ENCODE measurements around the gene SPON2. TPM values are rescaled to one million over a fixed set of nuclear protein-coding genes. Genes with fewer than 3 reads are reported as not detected.

Gene SPON2
- total RNA-seq, 3 donors from 2014 or later (not counting 1 experiment from before 2014, with no cell fraction given): 1,124 to 1,574 (median 1,339) TPM

DNA sequence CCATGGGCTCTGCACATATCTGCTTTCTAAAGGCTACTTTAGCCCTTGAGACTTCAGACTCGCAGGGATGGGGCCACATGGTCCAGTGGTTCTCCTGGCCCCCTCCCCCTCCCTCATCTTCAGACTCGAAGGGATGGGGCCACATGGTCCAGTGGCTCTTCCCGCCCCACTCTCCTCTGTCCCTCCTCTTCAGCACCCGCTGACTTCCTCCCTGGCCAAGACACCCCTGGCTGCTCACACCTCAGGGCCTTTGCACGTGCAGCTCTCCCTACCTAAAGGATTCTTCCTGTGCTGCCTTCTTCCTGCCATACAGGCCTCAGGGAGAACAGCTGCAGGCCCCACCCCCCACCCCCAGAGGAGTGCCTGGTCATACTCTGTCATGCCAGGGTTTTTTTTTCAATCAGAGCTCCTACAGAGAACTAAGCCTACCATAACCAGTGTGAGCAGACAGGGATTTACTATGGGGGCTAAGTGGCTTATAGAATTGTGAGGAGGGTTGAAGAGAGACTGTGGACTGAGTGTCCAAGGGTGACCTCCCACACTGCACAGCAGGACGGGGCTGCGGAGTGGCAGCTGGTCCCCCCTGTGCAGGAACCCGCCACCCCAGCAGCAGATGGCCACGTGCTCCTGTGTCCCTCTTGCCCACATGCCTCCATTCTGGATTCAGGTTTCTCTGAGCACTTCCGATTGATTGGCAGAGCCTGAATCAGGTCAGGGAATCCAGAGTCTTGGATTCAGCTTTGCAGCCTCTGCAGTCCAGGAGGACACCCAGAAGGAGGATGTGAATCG, 6.1 kb upstream of the SPON2 start:
- peaks cover 65 to 88% of the 10 kb centered on the region in 2 donors for H3K4me1 Mint-ChIP-seq
- DNase-seq: no peak
- peaks cover 5 to 12% of the 10 kb centered on the region in 2 donors for H3K9me3 Mint-ChIP-seq
- peaks cover 27% of the 10 kb centered on the region for H3K36me3 Mint-ChIP-seq
- ATAC-seq: no peak
- Histone ChIP-seq H3K36me3 (ENCODE audit: control insufficient read depth, insufficient read depth, low read length) (no peaks in the 10 kb centered on the region), H3K9me3 (ENCODE audit: control insufficient read depth, insufficient read depth, low read length) (peaks cover 10% of the 10 kb centered on the region), H3K27ac (ENCODE audit: low read length) (no peak overlapping the region), H3K27me3 (ENCODE audit: control insufficient read depth, insufficient read depth, low read length) (no peaks in the 10 kb centered on the region), H3K4me1 (ENCODE audit: control insufficient read depth, insufficient read depth, low read length) (peaks cover 67% of the 10 kb centered on the region), H3K4me3 (ENCODE audit: low read length) (no peak overlapping the region)
- H3K27me3 Mint-ChIP-seq (ENCODE audit: low read depth in 2 of 2): no peaks in the 10 kb centered on the region
- 85% methylated on average over 11 of the region's 11 CpGs for WGBS (ENCODE audit: insufficient coverage)
- intact Hi-C loops (cut with micrococcal nuclease): no loop called here
- peak overlapping the region; percentile 54 for H3K4me3 Mint-ChIP-seq
- TF ChIP-seq CTCF (IDR thresholded peaks at IDR 0.05): no peak
- peak overlapping the region; percentile 9 to 79 for H3K27ac Mint-ChIP-seq

GRCh38 chr4:1177274-1178141, 5.1 kb upstream of the SPON2 start:
- peaks cover 24% of the 10 kb centered on the region for H3K36me3 Mint-ChIP-seq
- peak overlapping the region; percentile 9 to 79 for H3K27ac Mint-ChIP-seq
- H3K36me3 ChIP-seq (ENCODE audit: control insufficient read depth, insufficient read depth, low read length): no peaks in the 10 kb centered on the region
- H3K27ac ChIP-seq (ENCODE audit: low read length): peak overlapping the region; percentile 82
- H3K4me3 ChIP-seq (ENCODE audit: low read length): peak overlapping the region; percentile 15
- H3K4me1 ChIP-seq (ENCODE audit: control insufficient read depth, insufficient read depth, low read length): peaks cover 71% of the 10 kb centered on the region
- peak; percentile 61 to 87 (median 85) for ATAC-seq
- no peak for TF ChIP-seq CTCF (IDR thresholded peaks at IDR 0.05)
- intact Hi-C loops (cut with micrococcal nuclease): loop anchor here (1.0 to 2.0 kb wide), 3 partner anchors 10 to 69 kb away; no protein-coding TSS in a partner anchor
- peaks cover 3% of the 10 kb centered on the region for H3K27me3 ChIP-seq (ENCODE audit: control insufficient read depth, insufficient read depth, low read length)
- H3K9me3 ChIP-seq (ENCODE audit: control insufficient read depth, insufficient read depth, low read length): peaks cover 10% of the 10 kb centered on the region
- DNase-seq: peak; percentile 79 to 87
- H3K27me3 Mint-ChIP-seq (ENCODE audit: low read depth in 2 of 2): no peaks in the 10 kb centered on the region
- peaks cover 5 to 12% of the 10 kb centered on the region in 2 donors for H3K9me3 Mint-ChIP-seq
- peaks cover 60 to 88% of the 10 kb centered on the region in 2 donors for H3K4me1 Mint-ChIP-seq
- peak overlapping the region; percentile 2 for H3K4me3 Mint-ChIP-seq
- 48% methylated on average over 27 of the region's 28 CpGs for WGBS (ENCODE audit: insufficient coverage)

DNA sequence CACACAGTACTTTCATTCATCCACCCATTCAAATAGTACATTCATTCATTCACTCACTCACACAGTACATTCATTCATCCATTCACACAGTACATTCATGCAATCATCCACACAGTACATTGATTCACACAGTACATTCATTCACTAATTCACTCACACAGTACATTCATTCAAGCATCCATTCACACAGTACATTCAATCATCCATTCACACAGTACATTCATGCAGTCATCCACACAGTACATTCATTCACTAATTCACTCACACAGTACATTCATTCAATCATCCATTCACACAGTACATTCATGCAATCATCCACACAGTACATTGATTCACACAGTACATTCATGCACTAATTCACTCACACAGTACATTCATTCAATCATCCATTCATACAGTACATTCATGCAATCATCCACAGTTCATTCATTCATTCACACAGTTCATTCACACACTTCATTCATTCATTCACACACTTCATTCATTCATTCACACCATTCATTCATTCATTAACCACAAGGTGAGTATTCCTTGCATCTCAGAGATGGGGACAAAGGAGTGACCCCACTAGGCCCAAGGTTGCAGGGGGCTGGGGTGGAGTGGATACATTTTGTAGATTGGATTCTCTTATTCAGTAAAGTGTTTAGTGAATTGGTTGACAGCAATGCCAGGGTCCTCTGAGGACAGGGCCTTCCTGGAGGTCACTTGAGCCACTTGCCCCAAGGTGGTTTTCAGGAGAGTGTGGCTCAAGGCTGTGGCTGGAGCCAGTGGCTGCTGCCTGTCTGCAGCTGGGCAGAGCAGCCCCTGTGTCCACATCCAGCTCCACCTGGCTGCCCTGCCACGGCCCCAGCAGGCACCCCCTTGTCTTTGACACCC, 4.3 kb upstream of the SPON2 start:
- H3K4me3 ChIP-seq (ENCODE audit: low read length): no peak overlapping the region
- H3K27me3 Mint-ChIP-seq (ENCODE audit: low read depth in 2 of 2): no peaks in the 10 kb centered on the region
- peaks cover 8% of the 10 kb centered on the region for H3K9me3 ChIP-seq (ENCODE audit: control insufficient read depth, insufficient read depth, low read length)
- DNase-seq (no peak), ATAC-seq (peak in 2 of 3 donors; percentile 27 to 67)
- H3K4me1 ChIP-seq (ENCODE audit: control insufficient read depth, insufficient read depth, low read length): peaks cover 78% of the 10 kb centered on the region
- H3K27ac Mint-ChIP-seq: peak overlapping the region; percentile 9 to 79
- H3K27me3 ChIP-seq (ENCODE audit: control insufficient read depth, insufficient read depth, low read length): peaks cover 3% of the 10 kb centered on the region
- no peaks in the 10 kb centered on the region for H3K36me3 ChIP-seq (ENCODE audit: control insufficient read depth, insufficient read depth, low read length)
- intact Hi-C loops (cut with micrococcal nuclease): loop anchor here (1.0 to 2.0 kb wide), 4 partner anchors 8 to 70 kb away; no protein-coding TSS in a partner anchor
- peaks cover 5 to 10% of the 10 kb centered on the region in 2 donors for H3K9me3 Mint-ChIP-seq
- H3K27ac ChIP-seq (ENCODE audit: low read length): peak overlapping the region; percentile 10
- peak overlapping the region; percentile 2 for H3K4me3 Mint-ChIP-seq
- peaks cover 17% of the 10 kb centered on the region for H3K36me3 Mint-ChIP-seq
- no peak for TF ChIP-seq CTCF (IDR thresholded peaks at IDR 0.05)
- 20% methylated on average over 1 of the region's 1 CpG for WGBS (ENCODE audit: insufficient coverage)
- peaks cover 51 to 82% of the 10 kb centered on the region in 2 donors for H3K4me1 Mint-ChIP-seq

Data from natural killer cell (primary cell).